ENCODE results near the gene APBA1. TPM values are rescaled to one million over a fixed set of nuclear protein-coding genes. Genes with fewer than 3 reads are reported as not detected.
A peak's percentile ranks its signal among the peaks of the same experiment; 100 is the strongest.

APBA1 gene
- total and polyA plus RNA-seq, 2 of the 4 experiments (the other 2 are of a cell fraction), result 3.8 to 5.1 TPM

- H4K5ac ChIP-seq (ENCODE audit: low read depth, low read length), result no peak overlapping the region
- no peak overlapping the region for H3K9ac ChIP-seq (ENCODE audit: low read depth, low read length)
- no peak overlapping the region for H2AFZ ChIP-seq (replicated peaks; ENCODE audit: low read length, poor library complexity)
- H4K91ac ChIP-seq (ENCODE audit: insufficient read depth, low read depth, low read length), result no peak overlapping the region
- no peaks in the 10 kb centered on the region for H3K27me3 ChIP-seq (ENCODE audit: control insufficient read depth, insufficient read depth, low read length)
- H2BK15ac ChIP-seq (ENCODE audit: low read depth, low read length), result no peak overlapping the region
- DNase-seq (peak; percentile 62), ATAC-seq (ENCODE audit: low read depth) (peak; percentile 38; the same call in 1 of the 2 replicates)
- H3K4me2 ChIP-seq (ENCODE audit: low read depth, low read length), result no peak overlapping the region
- no peak overlapping the region for H3K56ac ChIP-seq (ENCODE audit: extremely low read depth, insufficient read depth, low read length)
- peaks cover 0 to 10% of the 10 kb centered on the region in 2 experiments; a peak in 2 of 4 replicates for H3K79me1 ChIP-seq (ENCODE audit: low read depth in 1 of 2, low read length in 2 of 2)
- in situ Hi-C loops (cut with MboI; ENCODE audit: low sequenced_read_pairs) (loop anchor here (5.0 to 25.0 kb wide), 3 partner anchors 51 to 664 kb away; no protein-coding TSS in a partner anchor), intact Hi-C loops (cut with micrococcal nuclease) (no loop called here), dilution Hi-C loops (cut with HindIII; ENCODE audit: low sequenced_read_pairs, unreplicated experiment) (no loop called here)
- H3K4me3 ChIP-seq (ENCODE audit: insufficient read depth, low read depth, low read length), result no peak overlapping the region
- CTCF ChIA-PET, result interaction anchor here (1.1 kb wide), 1 partner anchor 37 kb away, joined by 4 read pairs; no protein-coding TSS in a partner anchor
- no peak overlapping the region for H2BK120ac ChIP-seq (ENCODE audit: low read depth, low read length)
- peaks cover 12% of the 10 kb centered on the region for H3K4me1 ChIP-seq (ENCODE audit: control insufficient read depth, insufficient read depth, low read length)
- H3K36me3 ChIP-seq (ENCODE audit: control insufficient read depth, insufficient read depth, low read length), result no peaks in the 10 kb centered on the region
- POLR2A ChIA-PET (ENCODE audit: unreplicated experiment), result no interaction called here
- peaks cover 14% of the 10 kb centered on the region for H3K9me1 ChIP-seq (ENCODE audit: insufficient read depth, low read length)
- H3K14ac ChIP-seq (replicated peaks; ENCODE audit: low read depth, low read length), result no peak overlapping the region
- H3K27ac ChIP-seq (ENCODE audit: insufficient read depth, low read length), result no peak overlapping the region
- no peak overlapping the region for H3K4ac ChIP-seq (ENCODE audit: low read depth, low read length)
- no peak overlapping the region for H3K23ac ChIP-seq (ENCODE audit: low read depth, low read length)
- H2AK5ac ChIP-seq (ENCODE audit: low read depth, low read length), result no peak overlapping the region
- H2BK5ac ChIP-seq (ENCODE audit: low read depth, low read length, poor library complexity, severe bottlenecking), result no peak overlapping the region
- no peaks in the 10 kb centered on the region for H3K9me3 ChIP-seq (ENCODE audit: control insufficient read depth, insufficient read depth, low read length)
- H4K8ac ChIP-seq (ENCODE audit: low read depth in 2 of 2, low read length in 2 of 2), result no peak overlapping the region
- TF ChIP-seq RFX5 (IDR thresholded peaks at IDR 0.05; ENCODE audit: low read depth, low read length), result no peak
- no peak for TF ChIP-seq CTCF (conservative IDR thresholded peaks at IDR 0.05; ENCODE audit: low read depth, low read length)
- no peak for TF ChIP-seq RAD21 (IDR thresholded peaks at IDR 0.05; ENCODE audit: low read length)
- no peak for TF ChIP-seq ELK1 (IDR thresholded peaks at IDR 0.05; ENCODE audit: borderline replicate concordance, low read depth, low read length)
- TF ChIP-seq BHLHE40 (IDR thresholded peaks at IDR 0.05; ENCODE audit: low read depth, low read length), result no peak
- TF ChIP-seq MAFK (IDR thresholded peaks at IDR 0.05; ENCODE audit: low read depth, low read length), result no peak
- TF ChIP-seq FOS (IDR thresholded peaks at IDR 0.05; ENCODE audit: low read depth, low read length), result no peak
- TF ChIP-seq MXI1 (IDR thresholded peaks at IDR 0.05; ENCODE audit: borderline replicate concordance, low read depth, low read length), result no peak
- TF ChIP-seq MAZ (IDR thresholded peaks at IDR 0.05; ENCODE audit: borderline replicate concordance, low read depth, low read length), result no peak
- TF ChIP-seq USF2 (IDR thresholded peaks at IDR 0.05; ENCODE audit: low read depth, low read length), result no peak
- no peak for TF ChIP-seq RCOR1 (IDR thresholded peaks at IDR 0.05; ENCODE audit: insufficient replicate concordance, low read length)
- TF ChIP-seq POLR2A (IDR thresholded peaks at IDR 0.05; ENCODE audit: low read depth, low read length), result no peak
- H3K18ac ChIP-seq (ENCODE audit: low read depth, low read length), result no peak overlapping the region
- H2AK9ac ChIP-seq (replicated peaks; ENCODE audit: low read depth, low read length, poor library complexity), result no peak overlapping the region
- BruUV-seq (replicated peaks), result no TSS peak
- no peak overlapping the region for H2BK20ac ChIP-seq (ENCODE audit: low read depth, low read length)
- peaks cover 3% of the 10 kb centered on the region; the same call in 1 of the 2 replicates for H4K20me1 ChIP-seq (ENCODE audit: insufficient read depth, low read length)
- WGBS, 2 experiments (ENCODE audit: extremely low coverage in 2 of 2, insufficient read length in 1 of 2), result no CpG with 5 or more reads among the region's 4 CpGs
Measured at GRCh38 chr9:69573651-69574050, 98.5 kb downstream of the APBA1 start.

Measured in IMR-90 (cell line).